Mesendoderm (in vitro differentiated cells): ENCODE results near the gene LAG3.

Experiments
- DNase-seq: peaks from one replicate; pipeline ENCODE4 v3.0.0; 2013
- H2AK5ac ChIP-seq: 2 replicates; pipeline ENCODE4 v1.6.1; 2013; ENCODE audit warnings: low read length, inconsistent platforms
- H2BK120ac ChIP-seq: 2 replicates; pipeline ENCODE4 v1.6.1; 2013; ENCODE audit warnings: low read depth, mild to moderate bottlenecking, low read length, moderate library complexity, mixed read lengths
- H2BK15ac ChIP-seq: replicated peaks from 2 replicates; pipeline ENCODE4 v1.6.1; 2013; ENCODE audit warnings: low read depth, mild to moderate bottlenecking, moderate library complexity
- H2BK5ac ChIP-seq: 2 replicates; pipeline ENCODE4 v1.6.1; 2013; ENCODE audit warnings: low read length, inconsistent platforms
- H3K18ac ChIP-seq: 2 replicates; pipeline ENCODE4 v1.6.1; 2013; ENCODE audit warnings: mild to moderate bottlenecking, low read length, mixed read lengths
- H3K23ac ChIP-seq: one replicate; pipeline ENCODE4 v1.6.1; 2013; ENCODE audit warnings: low read length
- H3K27ac ChIP-seq: 2 replicates; pipeline ENCODE4 v1.5.1; 2013; ENCODE audit warnings: low read depth, mild to moderate bottlenecking, inconsistent platforms, low read length, moderate library complexity
- H3K27me3 ChIP-seq: 2 replicates; pipeline ENCODE4 v1.6.1; 2013; ENCODE audit warnings: low read length, control low read depth, mild to moderate bottlenecking, inconsistent platforms; ENCODE audit not compliant: insufficient read depth, poor library complexity
- H3K36me3 ChIP-seq: 2 replicates; pipeline ENCODE4 v1.6.1; 2013; ENCODE audit warnings: low read length, inconsistent platforms; ENCODE audit not compliant: control insufficient read depth, insufficient read depth
- H3K4ac ChIP-seq: one replicate; pipeline ENCODE4 v1.6.1; 2013; ENCODE audit warnings: low read depth, mild to moderate bottlenecking, low read length, moderate library complexity
- H3K4me1 ChIP-seq: 2 replicates; pipeline ENCODE4 v1.6.1; 2013; ENCODE audit warnings: low read depth, low read length, inconsistent platforms; ENCODE audit not compliant: control insufficient read depth
- H3K4me2 ChIP-seq: 2 replicates; pipeline ENCODE4 v1.6.1; 2013; ENCODE audit warnings: low read length
- H3K4me3 ChIP-seq: 2 replicates; pipeline ENCODE4 v1.5.1; 2013; ENCODE audit warnings: mild to moderate bottlenecking, low read length
- H3K56ac ChIP-seq: one replicate; pipeline ENCODE4 v1.6.1; 2013; ENCODE audit warnings: low read length
- H3K79me1 ChIP-seq: 2 replicates; pipeline ENCODE4 v1.6.1; 2013; ENCODE audit warnings: low read length, inconsistent platforms
- H3K79me2 ChIP-seq: 2 replicates; pipeline ENCODE4 v1.6.1; 2013; ENCODE audit warnings: mild to moderate bottlenecking, low read length; ENCODE audit not compliant: control insufficient read depth, insufficient read depth
- H3K9ac ChIP-seq: 2 replicates; pipeline ENCODE4 v1.6.1; 2013; ENCODE audit warnings: low read length, inconsistent platforms
- H4K5ac ChIP-seq: one replicate; pipeline ENCODE4 v1.6.1; 2013; ENCODE audit warnings: low read length
- H4K8ac ChIP-seq: one replicate; pipeline ENCODE4 v1.6.1; 2013; ENCODE audit warnings: low read depth, mild to moderate bottlenecking, control low read depth, low read length, moderate library complexity
- WGBS: extraction: QIAGEN DNeasy Blood & Tissue Kit; methylation state at CpG from one replicate; pipeline ENCODE4 v1.1.7; 2013; ENCODE audit warnings: low lambda C conversion rate, missing lambda C conversion rate; ENCODE audit not compliant: insufficient coverage; ENCODE audit errors: extremely low coverage; 5-methylcytosine and 5-hydroxymethylcytosine counted together

LAG3 gene

DNA sequence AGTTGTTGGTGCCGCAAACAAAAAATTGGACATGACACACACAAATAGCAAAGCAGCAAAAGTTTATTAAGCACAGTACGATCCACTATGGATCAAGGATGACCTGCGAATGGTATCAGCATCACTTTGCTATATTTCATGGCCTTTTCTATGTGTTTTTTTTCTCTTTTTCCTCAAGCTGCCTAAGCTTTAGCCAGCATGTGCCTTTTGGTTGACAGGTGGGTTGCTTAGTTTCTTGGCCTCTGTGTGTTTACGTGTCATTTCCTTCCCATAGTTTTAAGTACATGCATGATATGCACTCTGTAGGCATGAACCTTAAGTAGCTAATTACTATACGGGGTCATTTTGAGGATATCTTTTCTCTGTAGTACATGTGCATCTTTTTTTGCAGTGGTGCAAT is 26.8 kb downstream of the LAG3 start:
- Histone ChIP-seq H2BK120ac (no peak overlapping the region), H3K27me3 (no peaks in the 10 kb centered on the region), H3K36me3 (no peaks in the 10 kb centered on the region), H3K4me3 (no peak overlapping the region), H3K79me2 (no peaks in the 10 kb centered on the region), H2AK5ac (no peak overlapping the region), H4K8ac (no peak overlapping the region), H2BK15ac (no peak overlapping the region), H3K56ac (no peak overlapping the region), H3K18ac (no peak overlapping the region), H3K4me2 (no peak overlapping the region), H3K4me1 (no peaks in the 10 kb centered on the region), H3K27ac (no peak overlapping the region), H4K5ac (no peak overlapping the region), H3K23ac (no peak overlapping the region), H3K9ac (no peak overlapping the region), H3K79me1 (no peaks in the 10 kb centered on the region), H2BK5ac (no peak overlapping the region), H3K4ac (no peak overlapping the region)
- no CpG with 5 or more reads among the region's 5 CpGs for WGBS
- no peak for DNase-seq

DNA sequence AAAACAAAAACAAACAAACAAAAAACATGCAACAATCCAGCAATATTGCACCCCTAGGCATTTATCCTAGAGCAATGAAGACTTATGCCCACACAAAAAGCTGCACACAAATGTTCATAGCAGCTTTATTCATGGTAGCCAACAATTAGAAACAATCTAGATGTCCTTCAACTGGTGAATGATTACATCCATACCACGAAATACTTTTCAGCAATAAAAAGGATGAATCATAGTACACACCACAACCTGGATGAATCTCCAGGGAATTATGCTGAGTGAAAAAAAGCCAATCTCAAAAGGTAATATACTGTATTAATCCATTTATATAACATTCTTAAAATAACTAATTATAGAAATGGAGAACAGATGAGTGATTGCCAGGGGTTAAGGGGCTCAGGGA is 34.9 kb downstream of the LAG3 start:
- no peak for DNase-seq
- WGBS = no CpG with 5 or more reads among the region's 1 CpG

DNA sequence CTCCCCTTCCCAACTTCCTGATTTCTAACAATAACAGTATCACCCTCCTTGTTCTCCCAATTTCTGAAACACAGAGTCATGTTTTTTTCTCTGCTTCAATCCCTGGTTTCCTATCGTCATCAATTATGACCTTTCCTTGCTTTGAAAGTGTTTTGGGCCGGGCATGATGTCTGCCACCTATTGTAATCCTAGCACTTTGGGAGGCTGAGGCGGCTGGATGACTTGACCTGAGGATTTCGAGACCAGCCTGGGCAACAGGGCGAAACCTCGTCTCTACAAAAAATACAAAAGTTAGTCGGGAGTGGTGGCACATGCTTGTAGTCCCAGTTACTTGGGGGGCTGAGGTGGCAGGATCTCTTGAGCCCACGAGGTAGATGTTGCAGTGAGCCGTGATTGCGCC is 36.7 kb downstream of the LAG3 start:
- Histone ChIP-seq H2AK5ac (no peak overlapping the region), H3K18ac (no peak overlapping the region), H3K79me2 (no peaks in the 10 kb centered on the region), H2BK15ac (no peak overlapping the region), H3K4me1 (peaks cover 4% of the 10 kb centered on the region), H3K4me3 (no peak overlapping the region), H2BK120ac (no peak overlapping the region), H3K36me3 (no peaks in the 10 kb centered on the region), H3K4ac (no peak overlapping the region), H3K23ac (no peak overlapping the region), H3K27ac (no peak overlapping the region), H4K8ac (no peak overlapping the region), H3K56ac (peak overlapping the region; percentile 68), H3K79me1 (no peaks in the 10 kb centered on the region), H3K4me2 (no peak overlapping the region), H3K27me3 (no peaks in the 10 kb centered on the region), H3K9ac (no peak overlapping the region), H2BK5ac (no peak overlapping the region), H4K5ac (no peak overlapping the region)
- DNase-seq = peak; percentile 68
- no CpG with 5 or more reads among the region's 10 CpGs for WGBS

More for the DNA sequence above, 34.9 kb downstream of the LAG3 start:
- H4K8ac ChIP-seq = no peak overlapping the region
- peaks cover 4% of the 10 kb centered on the region for H3K4me1 ChIP-seq
- H3K36me3 ChIP-seq = no peaks in the 10 kb centered on the region
- H3K9ac ChIP-seq = no peak overlapping the region
- H3K4me2 ChIP-seq = no peak overlapping the region
- peak overlapping the region; percentile 11 for H3K4ac ChIP-seq
- H3K27ac ChIP-seq = no peak overlapping the region
- H2BK120ac ChIP-seq = no peak overlapping the region
- H2BK5ac ChIP-seq = no peak overlapping the region
- no peak overlapping the region for H3K18ac ChIP-seq
- no peak overlapping the region for H2AK5ac ChIP-seq
- H4K5ac ChIP-seq = no peak overlapping the region
- no peaks in the 10 kb centered on the region for H3K79me2 ChIP-seq
- H2BK15ac ChIP-seq = no peak overlapping the region
- no peak overlapping the region for H3K23ac ChIP-seq
- H3K4me3 ChIP-seq = no peak overlapping the region
- no peaks in the 10 kb centered on the region for H3K27me3 ChIP-seq
- no peak overlapping the region for H3K56ac ChIP-seq
- H3K79me1 ChIP-seq = no peaks in the 10 kb centered on the region

DNA sequence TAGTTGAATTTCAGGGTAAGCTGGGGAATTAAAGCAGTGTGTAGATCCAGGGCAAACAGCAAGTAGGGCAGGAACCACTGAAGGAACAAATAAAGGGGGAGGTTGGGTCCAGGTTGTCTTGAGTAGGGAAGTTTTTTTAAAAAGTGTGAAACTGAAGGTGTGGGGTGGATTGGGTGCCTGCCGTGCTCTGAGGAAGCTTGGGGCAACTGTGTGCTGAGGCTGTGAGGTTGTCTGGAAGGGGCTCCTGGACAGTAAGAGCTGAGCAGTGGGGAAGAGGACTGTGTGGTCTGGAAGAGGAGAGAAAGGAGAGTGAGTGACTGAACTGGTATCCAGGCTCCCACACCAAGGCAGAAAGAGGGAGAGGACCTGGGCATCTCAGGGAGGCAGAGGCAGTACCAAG is 38.4 kb downstream of the LAG3 start:
- Histone ChIP-seq H2BK5ac (no peak overlapping the region), H3K4me2 (no peak overlapping the region), H3K18ac (no peak overlapping the region), H4K5ac (no peak overlapping the region), H3K27me3 (no peaks in the 10 kb centered on the region), H3K9ac (peak overlapping the region; percentile 9), H2BK120ac (no peak overlapping the region), H2AK5ac (no peak overlapping the region), H3K79me1 (no peaks in the 10 kb centered on the region), H3K56ac (peak overlapping the region; percentile 18), H4K8ac (no peak overlapping the region), H3K4me3 (no peak overlapping the region), H3K27ac (no peak overlapping the region), H3K79me2 (no peaks in the 10 kb centered on the region), H3K23ac (no peak overlapping the region), H3K4me1 (peaks cover 4% of the 10 kb centered on the region), H2BK15ac (no peak overlapping the region), H3K4ac (no peak overlapping the region), H3K36me3 (no peaks in the 10 kb centered on the region)
- no CpG with 5 or more reads among the region's 1 CpG for WGBS
- DNase-seq = no peak

DNA sequence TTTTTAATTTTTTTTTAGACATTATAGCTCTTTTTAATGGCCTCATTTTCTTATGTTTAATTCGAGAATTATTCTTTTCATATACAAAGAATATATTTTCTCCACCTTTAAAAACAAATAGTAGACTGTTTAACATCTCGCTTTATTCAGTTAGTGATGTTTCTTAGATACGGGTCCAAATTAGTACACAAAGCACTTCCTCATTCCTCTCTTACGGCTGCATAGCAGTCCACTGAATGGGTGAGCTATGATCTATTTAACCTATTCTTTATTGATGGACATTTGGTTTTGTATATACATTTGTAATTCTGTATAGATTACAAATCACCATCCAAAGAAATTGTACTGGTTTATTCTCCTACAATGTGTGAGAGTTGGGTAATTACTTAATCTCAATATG is 41.0 kb downstream of the LAG3 start:
- Histone ChIP-seq H2BK120ac (no peak overlapping the region), H2BK15ac (no peak overlapping the region), H3K36me3 (no peaks in the 10 kb centered on the region), H3K27me3 (no peaks in the 10 kb centered on the region), H4K5ac (no peak overlapping the region), H3K4me3 (no peak overlapping the region), H3K79me2 (no peaks in the 10 kb centered on the region), H3K4me2 (no peak overlapping the region), H3K9ac (no peak overlapping the region), H2BK5ac (no peak overlapping the region), H2AK5ac (no peak overlapping the region), H3K18ac (no peak overlapping the region), H3K56ac (no peak overlapping the region), H3K4me1 (peaks cover 4% of the 10 kb centered on the region), H3K27ac (no peak overlapping the region), H4K8ac (no peak overlapping the region), H3K4ac (no peak overlapping the region), H3K79me1 (no peaks in the 10 kb centered on the region), H3K23ac (no peak overlapping the region)
- DNase-seq = no peak
- no CpG with 5 or more reads among the region's 4 CpGs for WGBS

DNA sequence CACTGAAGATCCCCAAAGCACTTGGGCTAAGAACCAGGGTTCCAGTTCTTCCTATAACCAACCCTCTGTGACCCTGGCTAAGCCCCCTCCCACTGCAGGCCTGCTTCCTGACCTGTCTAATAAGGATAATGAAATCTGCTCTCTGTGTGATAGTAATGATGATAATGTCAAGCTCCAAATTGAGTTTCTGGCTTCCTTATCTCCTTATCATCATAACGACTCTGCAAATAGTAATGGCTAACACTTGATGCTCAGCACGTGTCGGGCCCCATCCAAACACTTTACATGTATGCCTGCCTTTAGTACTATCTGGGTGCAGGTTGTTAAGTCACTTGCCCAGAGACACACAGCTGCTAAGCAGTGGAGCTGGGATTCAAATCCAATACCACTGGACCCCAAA is 44.3 kb downstream of the LAG3 start:
- no peak overlapping the region for H3K4ac ChIP-seq
- no peak overlapping the region for H3K23ac ChIP-seq
- H3K27ac ChIP-seq = no peak overlapping the region
- H4K5ac ChIP-seq = no peak overlapping the region
- WGBS = no CpG with 5 or more reads among the region's 3 CpGs
- no peak overlapping the region for H3K18ac ChIP-seq
- no peaks in the 10 kb centered on the region for H3K79me2 ChIP-seq
- no peak overlapping the region for H3K4me3 ChIP-seq
- H4K8ac ChIP-seq = no peak overlapping the region
- H3K9ac ChIP-seq = no peak overlapping the region
- no peaks in the 10 kb centered on the region for H3K79me1 ChIP-seq
- peaks cover 3% of the 10 kb centered on the region for H3K4me1 ChIP-seq
- H3K56ac ChIP-seq = no peak overlapping the region
- H2BK15ac ChIP-seq = no peak overlapping the region
- no peaks in the 10 kb centered on the region for H3K27me3 ChIP-seq
- peak; percentile 57 for DNase-seq
- H2BK120ac ChIP-seq = no peak overlapping the region
- no peak overlapping the region for H2AK5ac ChIP-seq
- no peak overlapping the region for H2BK5ac ChIP-seq
- no peaks in the 10 kb centered on the region for H3K36me3 ChIP-seq
- H3K4me2 ChIP-seq = no peak overlapping the region
